K562 (cell line): ENCODE measurements around the gene TFCP2. TPM values are rescaled to one million over a fixed set of nuclear protein-coding genes. Genes with fewer than 3 reads are reported as not detected.
A peak's percentile ranks its signal among the peaks of the same experiment; 100 is the strongest.

ENCODE experiments used
- BACH1 ChIP-seq: fragments of 200-800 bp; sonication (Bioruptor generic); IDR thresholded peaks from 2 replicates; pipeline ENCODE4 v1.6.1; 2016; ENCODE audit warnings: missing genetic modification characterization, missing compliant biosample characterization
- BRCA1 ChIP-seq, 2 experiments: fragments of 450-650 bp in 1 of 2; sonication (generic) in 1 of 2; formaldehyde crosslinking in 1 of 2; IDR thresholded peaks; 2 replicates each; pipeline versions ENCODE4 v1.5.0 to v1.6.1; 2017 to 2020; ENCODE audit warnings: mild to moderate bottlenecking in 1 of 2, missing genetic modification reagents in 1 of 2
- CGGBP1 ChIP-seq: fragments of 250-450 bp; sonication (Bioruptor Pico); IDR thresholded peaks from 2 replicates; pipeline ENCODE4 v1.9.0; 2021; ENCODE audit warnings: mild to moderate bottlenecking
- EHMT2 ChIP-seq: fragments of 450-650 bp; IDR thresholded peaks from 2 replicates; pipeline ENCODE4 v1.6.1; 2018; ENCODE audit warnings: antibody characterized with exemption
- ELF2 ChIP-seq: fragments of 250-450 bp; sonication (Bioruptor Pico); IDR thresholded peaks from 2 replicates; pipeline ENCODE4 v1.5.0; 2021; ENCODE audit warnings: mild to moderate bottlenecking
- FOXJ3 ChIP-seq: sonication (generic); formaldehyde crosslinking; IDR thresholded peaks from 2 replicates; pipeline ENCODE4 v1.4.0; 2020; ENCODE audit warnings: mild to moderate bottlenecking, missing genetic modification reagents
- HDAC1 ChIP-seq, 2 experiments: fragments of 450-650 bp; IDR thresholded peaks; 2 replicates each; pipeline ENCODE4 v1.6.1; 2016 to 2017; ENCODE audit warnings: inconsistent platforms in 1 of 2, mild to moderate bottlenecking in 1 of 2, moderate library complexity in 1 of 2
- HINFP ChIP-seq: fragments of 450-650 bp; conservative IDR thresholded peaks from 2 replicates; pipeline ENCODE4 v1.6.1; 2016; ENCODE audit warnings: missing genetic modification characterization, low read depth, mild to moderate bottlenecking, control low read depth, missing compliant biosample characterization
- KLF6 ChIP-seq: fragments of 250-450 bp; sonication (Bioruptor Pico); IDR thresholded peaks from 2 replicates; pipeline ENCODE4 v1.4.0; 2020; ENCODE audit warnings: mild to moderate bottlenecking, moderate library complexity, borderline replicate concordance
- MAFG ChIP-seq: fragments of 450-650 bp; conservative IDR thresholded peaks from 2 replicates; pipeline ENCODE4 v1.6.1; 2016; ENCODE audit warnings: missing genetic modification characterization, missing compliant biosample characterization
- MYC ChIP-seq, 2 experiments: fragments of 250-450 bp in 1 of 2; sonication (Bioruptor Pico) in 1 of 2; IDR thresholded peaks; 2 replicates each; pipeline versions ENCODE4 v1.5.1 to v1.6.1; 2012 to 2021; ENCODE audit warnings: low read depth in 2 of 2, borderline replicate concordance in 1 of 2, improper control_type of control experiment in 1 of 2, low read length in 1 of 2, mild to moderate bottlenecking in 1 of 2, moderate library complexity in 1 of 2
- RFX5 ChIP-seq: IDR thresholded peaks from 2 replicates; pipeline ENCODE4 v1.6.1; 2011; ENCODE audit warnings: low read depth, mild to moderate bottlenecking, improper control_type of control experiment, low read length
- RHOXF2B ChIP-seq: fragments of 250-450 bp; sonication (Bioruptor Pico); conservative IDR thresholded peaks from 2 replicates; pipeline ENCODE4 v1.5.1; 2021
- SETDB1 ChIP-seq: IDR thresholded peaks from one replicate; pipeline ENCODE4 v1.6.1; 2012; ENCODE audit warnings: low read length, control low read depth, inconsistent platforms
- SIX5 ChIP-seq, 2 experiments: IDR thresholded peaks; 2 replicates each; pipeline ENCODE4 v1.6.1; 2011; ENCODE audit warnings: low read length in 2 of 2, borderline replicate concordance in 1 of 2, low read depth in 1 of 2, mild to moderate bottlenecking in 1 of 2, moderate library complexity in 1 of 2; ENCODE audit not compliant: insufficient read depth in 1 of 2
- SMAD3 ChIP-seq: fragments of 450-650 bp; formaldehyde crosslinking; conservative IDR thresholded peaks from 2 replicates; pipeline ENCODE4 v1.4.0; 2020; ENCODE audit warnings: mild to moderate bottlenecking
- SMC3 ChIP-seq: conservative IDR thresholded peaks from 2 replicates; pipeline ENCODE4 v1.6.1; 2011; ENCODE audit warnings: low read depth, low read length, improper control_type of control experiment; ENCODE audit not compliant: insufficient read depth
- ZC3H8 ChIP-seq: fragments of 450-650 bp; IDR thresholded peaks from 2 replicates; pipeline ENCODE4 v1.6.1; 2017
- ZNF175 ChIP-seq: fragments of 200-800 bp; sonication (Bioruptor generic); IDR thresholded peaks from 2 replicates; pipeline ENCODE4 v1.6.1; 2016; ENCODE audit warnings: low read depth, mild to moderate bottlenecking, missing genetic modification characterization, missing compliant biosample characterization
- ZNF436 ChIP-seq: fragments of 250-450, 450-650 bp; sonication (Bioruptor Pico); formaldehyde crosslinking; IDR thresholded peaks from 2 replicates; pipeline ENCODE4 v1.7.0; 2020; ENCODE audit warnings: mild to moderate bottlenecking
- ZNF445 ChIP-seq: fragments of 250-450 bp; sonication (Bioruptor Pico); IDR thresholded peaks from 2 replicates; pipeline ENCODE4 v1.4.0; 2020; ENCODE audit warnings: low read depth, mild to moderate bottlenecking, moderate library complexity
- ZNF584 ChIP-seq: fragments of 200-800 bp; sonication (Bioruptor generic); IDR thresholded peaks from 2 replicates; pipeline ENCODE4 v1.6.1; 2016; ENCODE audit warnings: low read depth, mild to moderate bottlenecking, missing genetic modification characterization, missing compliant biosample characterization
- polyA plus RNA-seq, 8 experiments: library from polyadenylated mRNA; depleted of rRNA in 4 of 8; stranded (reverse) in 5 of 8; unstranded in 3 of 8; fragments of >200 nt; fragmentation: Nextera tagmentation in 2 of 8; fragmentation: Illumina TruSeq in 1 of 8; extraction: Ambion mirVana in 2 of 8; extraction: Trizol in 1 of 8; gene quantifications; 2 replicates each; pipeline versions ENCODE4 v1.2.1 to v1.2.3, GENCODE V29; 2011 to 2014; ENCODE audit warnings: inconsistent platforms in 1 of 8, missing spikeins in 1 of 8
- total RNA-seq, 7 experiments: library from RNA; depleted of rRNA in 6 of 7; stranded (reverse); fragments of >200 nt in 6 of 7; fragmentation: Illumina TruSeq in 2 of 7; extraction: Trizol in 2 of 7; gene quantifications; 2 replicates each; pipeline versions ENCODE4 v1.2.1 to v1.2.3, GENCODE V29; 2011 to 2021; ENCODE audit warnings: low replicate concordance in 1 of 7
- TF ChIP-seq, protein P1 (sequence below): fragments of 450-650 bp; formaldehyde crosslinking; IDR thresholded peaks from 2 replicates; pipeline ENCODE4 v1.4.0; 2020; ENCODE audit warnings: mild to moderate bottlenecking, mixed read lengths
- TF ChIP-seq, protein P2 (sequence below): fragments of 450-650 bp; formaldehyde crosslinking; IDR thresholded peaks from 2 replicates; pipeline ENCODE4 v1.4.0; 2020; ENCODE audit warnings: mild to moderate bottlenecking, moderate library complexity

TFCP2 gene
- total and polyA plus RNA-seq, 9 of the 15 experiments (the other 6 are each of a cell fraction or from before 2014, with no cell fraction given): 8.0 to 38.9 (median 19.3) TPM

- TF ChIP-seq ZNF175: 0 out of 2 replicates have a peak, but pooled peaks have one; percentile 46
- no peak for TF ChIP-seq SETDB1
- no peak for TF ChIP-seq HINFP (tag)
- TF ChIP-seq, protein P1, sequence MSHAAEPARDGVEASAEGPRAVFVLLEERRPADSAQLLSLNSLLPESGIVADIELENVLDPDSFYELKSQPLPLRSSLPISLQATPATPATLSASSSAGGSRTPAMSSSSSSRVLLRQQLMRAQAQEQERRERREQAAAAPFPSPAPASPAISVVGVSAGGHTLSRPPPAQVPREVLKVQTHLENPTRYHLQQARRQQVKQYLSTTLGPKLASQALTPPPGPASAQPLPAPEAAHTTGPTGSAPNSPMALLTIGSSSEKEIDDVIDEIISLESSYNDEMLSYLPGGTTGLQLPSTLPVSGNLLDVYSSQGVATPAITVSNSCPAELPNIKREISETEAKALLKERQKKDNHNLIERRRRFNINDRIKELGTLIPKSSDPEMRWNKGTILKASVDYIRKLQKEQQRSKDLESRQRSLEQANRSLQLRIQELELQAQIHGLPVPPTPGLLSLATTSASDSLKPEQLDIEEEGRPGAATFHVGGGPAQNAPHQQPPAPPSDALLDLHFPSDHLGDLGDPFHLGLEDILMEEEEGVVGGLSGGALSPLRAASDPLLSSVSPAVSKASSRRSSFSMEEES (CRISPR knock-in tag): no peak
- TF ChIP-seq ZNF436 (CRISPR knock-in tag): no peak
- TF ChIP-seq ELF2: peak; percentile 63
- peak in 1 of 2 experiments; percentile 55; a peak in 1 of 4 replicates for TF ChIP-seq HDAC1 (IDR thresholded peaks at IDR 0.05)
- no peak for TF ChIP-seq RFX5
- no peak for TF ChIP-seq SMAD3 (CRISPR knock-in tag)
- TF ChIP-seq BACH1 (tag): no peak
- TF ChIP-seq ZNF445 (CRISPR knock-in tag): no peak
- no peak for TF ChIP-seq KLF6 (CRISPR knock-in tag)
- TF ChIP-seq, protein P2, sequence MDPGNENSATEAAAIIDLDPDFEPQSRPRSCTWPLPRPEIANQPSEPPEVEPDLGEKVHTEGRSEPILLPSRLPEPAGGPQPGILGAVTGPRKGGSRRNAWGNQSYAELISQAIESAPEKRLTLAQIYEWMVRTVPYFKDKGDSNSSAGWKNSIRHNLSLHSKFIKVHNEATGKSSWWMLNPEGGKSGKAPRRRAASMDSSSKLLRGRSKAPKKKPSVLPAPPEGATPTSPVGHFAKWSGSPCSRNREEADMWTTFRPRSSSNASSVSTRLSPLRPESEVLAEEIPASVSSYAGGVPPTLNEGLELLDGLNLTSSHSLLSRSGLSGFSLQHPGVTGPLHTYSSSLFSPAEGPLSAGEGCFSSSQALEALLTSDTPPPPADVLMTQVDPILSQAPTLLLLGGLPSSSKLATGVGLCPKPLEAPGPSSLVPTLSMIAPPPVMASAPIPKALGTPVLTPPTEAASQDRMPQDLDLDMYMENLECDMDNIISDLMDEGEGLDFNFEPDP (CRISPR knock-in tag): no peak
- 0 out of 2 replicates have a peak, but pooled peaks have one; percentile 4 for TF ChIP-seq SMC3
- no peak for TF ChIP-seq RHOXF2B
- TF ChIP-seq MAFG (tag): no peak
- TF ChIP-seq BRCA1 (IDR thresholded peaks at IDR 0.05): no peak
- no peak for TF ChIP-seq BRCA1 (CRISPR knock-in tag; IDR thresholded peaks at IDR 0.05)
- no peak for TF ChIP-seq ZNF584 (CRISPR knock-in tag)
- no peak for TF ChIP-seq EHMT2
- no peak for TF ChIP-seq CGGBP1
- peak; percentile 81 to 82 for TF ChIP-seq SIX5 (IDR thresholded peaks at IDR 0.05; ENCODE audit: borderline replicate concordance in 1 of 2, insufficient read depth in 1 of 2, low read depth in 1 of 2, low read length in 2 of 2)
- no peak for TF ChIP-seq ZC3H8
- peak; percentile 34 for TF ChIP-seq MYC (IDR thresholded peaks at IDR 0.05; ENCODE audit: low read depth, low read length)
- TF ChIP-seq MYC (CRISPR knock-in tag; IDR thresholded peaks at IDR 0.05; ENCODE audit: borderline replicate concordance, low read depth): no peak
- TF ChIP-seq FOXJ3: no peak
Measured at GRCh38 chr12:51083126-51083833, 89.7 kb downstream of the TFCP2 start, which contains the start of gene CSRNP2 (continued).
